ENCODE measurements around the gene ALDH1L1. TPM values are rescaled to one million over a fixed set of nuclear protein-coding genes. Genes with fewer than 3 reads are reported as not detected.

ALDH1L1 gene
- total RNA-seq, 1 donor = 0.18 TPM

GRCh38 chr3:126103121-126104027, 77.0 kb downstream of the ALDH1L1 start:
- DNase-seq (ENCODE audit: low read depth) = no peak
- no peak overlapping the region for H3K4me3 ChIP-seq (ENCODE audit: low read depth, low read length)
- no peak for TF ChIP-seq CTCF (IDR thresholded peaks at IDR 0.05; ENCODE audit: insufficient read depth, low read length)

- peak; percentile 85 for DNase-seq (ENCODE audit: low read depth)
- no peak overlapping the region for H3K4me3 ChIP-seq (ENCODE audit: low read depth, low read length)
- no peak for TF ChIP-seq CTCF (IDR thresholded peaks at IDR 0.05; ENCODE audit: insufficient read depth, low read length)
These were observed 77.8 kb downstream of the ALDH1L1 start for GRCh38 chr3:126102530-126102951.

GRCh38 chr3:126102011-126102410, 78.4 kb downstream of the ALDH1L1 start:
- no peak for TF ChIP-seq CTCF (IDR thresholded peaks at IDR 0.05; ENCODE audit: insufficient read depth, low read length)
- DNase-seq (ENCODE audit: low read depth) = no peak
- H3K4me3 ChIP-seq (ENCODE audit: low read depth, low read length) = no peak overlapping the region

GRCh38 chr3:126101521-126101982, 78.8 kb downstream of the ALDH1L1 start:
- no peak for TF ChIP-seq CTCF (IDR thresholded peaks at IDR 0.05; ENCODE audit: insufficient read depth, low read length)
- DNase-seq (ENCODE audit: low read depth) = no peak

GRCh38 chr3:126100634-126101301, 79.6 kb downstream of the ALDH1L1 start:
- TF ChIP-seq CTCF (IDR thresholded peaks at IDR 0.05; ENCODE audit: insufficient read depth, low read length) = no peak
- H3K4me3 ChIP-seq (ENCODE audit: low read depth, low read length) = no peak overlapping the region
- DNase-seq (ENCODE audit: low read depth) = peak; percentile 41

More at GRCh38 chr3:126101521-126101982, 78.8 kb downstream of the ALDH1L1 start:
- H3K4me3 ChIP-seq (ENCODE audit: low read depth, low read length) = no peak overlapping the region

- no peak for DNase-seq (ENCODE audit: low read depth)
- TF ChIP-seq CTCF (IDR thresholded peaks at IDR 0.05; ENCODE audit: insufficient read depth, low read length) = no peak
- no peak overlapping the region for H3K4me3 ChIP-seq (ENCODE audit: low read depth, low read length)
These were observed 80.1 kb downstream of the ALDH1L1 start for GRCh38 chr3:126100269-126100633.

All from fibroblast of the aortic adventitia (primary cell).